ENCODE data around the gene GATC. TPM values are rescaled to one million over a fixed set of nuclear protein-coding genes. Genes with fewer than 3 reads are reported as not detected.

GATC gene
- total RNA-seq, 1 experiment from 2014 or later: 30.9 TPM

- Mint-ChIP-seq H3K27me3 (ENCODE audit: insufficient read depth, unreplicated experiment) (no peaks in the 10 kb centered on the region), H3K27ac (ENCODE audit: unreplicated experiment) (no peak overlapping the region), H3K4me1 (ENCODE audit: low read depth, unreplicated experiment) (no peaks in the 10 kb centered on the region), H3K9me3 (ENCODE audit: unreplicated experiment) (no peaks in the 10 kb centered on the region), H3K36me3 (ENCODE audit: insufficient read depth, unreplicated experiment) (peaks cover 86% of the 10 kb centered on the region), H3K4me3 (ENCODE audit: unreplicated experiment) (no peak overlapping the region)
- intact Hi-C loops (cut with micrococcal nuclease; ENCODE audit: unreplicated experiment): loop anchor here (1.0 to 5.0 kb wide), 4 partner anchors 26 to 141 kb away; partner anchors contain the start of gene COQ5
- BruUV-seq (replicated peaks): no TSS peak
- no peak for TF ChIP-seq CTCF (IDR thresholded peaks at IDR 0.05; ENCODE audit: insufficient read depth in 1 of 2, low read depth in 1 of 2, low read length in 1 of 2, severe bottlenecking in 1 of 2, unreplicated experiment in 1 of 2)
- DNase-seq: no peak
- no peaks in the 10 kb centered on the region for H3K9me3 ChIP-seq
- POLR2A ChIA-PET: no interaction called here
- peaks cover 8% of the 10 kb centered on the region; the same call in 1 of the 2 replicates for H3K4me1 ChIP-seq
- H3K27me3 ChIP-seq (replicated peaks; ENCODE audit: control insufficient read depth, insufficient read depth, low read length): no peaks in the 10 kb centered on the region
- no peak overlapping the region for H3K4me3 ChIP-seq (ENCODE audit: low read depth, low read length)
- CTCF ChIA-PET: interaction anchor here (0.7 to 2.2 kb wide), 2 partner anchors 12 to 548 kb away, joined by 4 to 6 read pairs; no protein-coding TSS in a partner anchor
- H3K36me3 ChIP-seq (ENCODE audit: control insufficient read depth, insufficient read depth, low read length): peaks cover 2% of the 10 kb centered on the region; the same call in 1 of the 2 replicates
These were observed 19.5 kb downstream of the GATC start for GRCh38 chr12:120465756-120466155.

- DNase-seq: peak; percentile 54 to 68
- no peaks in the 10 kb centered on the region for H3K9me3 ChIP-seq
- intact Hi-C loops (cut with micrococcal nuclease; ENCODE audit: unreplicated experiment): loop anchor here (1.0 to 5.0 kb wide), 4 partner anchors 27 to 142 kb away; partner anchors contain the start of gene COQ5
- H3K4me3 Mint-ChIP-seq (ENCODE audit: unreplicated experiment): no peak overlapping the region
- peaks cover 5% of the 10 kb centered on the region; the same call in 1 of the 2 replicates for H3K4me1 ChIP-seq
- no TSS peak for BruUV-seq (replicated peaks)
- no peak overlapping the region for H3K4me3 ChIP-seq (ENCODE audit: low read depth, low read length)
- peaks cover 2% of the 10 kb centered on the region; the same call in 1 of the 2 replicates for H3K36me3 ChIP-seq (ENCODE audit: control insufficient read depth, insufficient read depth, low read length)
- no peaks in the 10 kb centered on the region for H3K27me3 ChIP-seq (replicated peaks; ENCODE audit: control insufficient read depth, insufficient read depth, low read length)
- ChIA-PET POLR2A (interaction anchor here (0.5 to 1.0 kb wide), 3 partner anchors 10 to 175 kb away, joined by 3 to 6 read pairs (median 5); no protein-coding TSS in a partner anchor), CTCF (interaction anchor here (0.5 to 2.2 kb wide), 7 partner anchors 10 to 547 kb away, joined by 3 to 6 read pairs (median 4); partner anchors contain the start of gene DYNLL1)
- H3K4me1 Mint-ChIP-seq (ENCODE audit: low read depth, unreplicated experiment): no peaks in the 10 kb centered on the region
- no peaks in the 10 kb centered on the region for H3K9me3 Mint-ChIP-seq (ENCODE audit: unreplicated experiment)
- no peaks in the 10 kb centered on the region for H3K27me3 Mint-ChIP-seq (ENCODE audit: insufficient read depth, unreplicated experiment)
- peaks cover 76% of the 10 kb centered on the region for H3K36me3 Mint-ChIP-seq (ENCODE audit: insufficient read depth, unreplicated experiment)
- peak; percentile 56 to 66 for TF ChIP-seq CTCF (IDR thresholded peaks at IDR 0.05; ENCODE audit: insufficient read depth in 1 of 2, low read depth in 1 of 2, low read length in 1 of 2, severe bottlenecking in 1 of 2, unreplicated experiment in 1 of 2)
- H3K27ac Mint-ChIP-seq (ENCODE audit: unreplicated experiment): no peak overlapping the region
These were observed 20.5 kb downstream of the GATC start for GRCh38 chr12:120466560-120467315.

GRCh38 chr12:120467439-120467838, 21.2 kb downstream of the GATC start:
- intact Hi-C loops (cut with micrococcal nuclease; ENCODE audit: unreplicated experiment): loop anchor here (2.0 to 5.0 kb wide), 3 partner anchors 60 to 143 kb away; partner anchors contain the start of gene COQ5
- BruUV-seq (replicated peaks): no TSS peak
- no peak for DNase-seq
- no peaks in the 10 kb centered on the region for H3K9me3 ChIP-seq
- H3K4me1 ChIP-seq: peaks cover 5% of the 10 kb centered on the region; the same call in 1 of the 2 replicates
- Mint-ChIP-seq H3K36me3 (ENCODE audit: insufficient read depth, unreplicated experiment) (peaks cover 69% of the 10 kb centered on the region), H3K27me3 (ENCODE audit: insufficient read depth, unreplicated experiment) (no peaks in the 10 kb centered on the region), H3K9me3 (ENCODE audit: unreplicated experiment) (no peaks in the 10 kb centered on the region), H3K4me1 (ENCODE audit: low read depth, unreplicated experiment) (no peaks in the 10 kb centered on the region), H3K27ac (ENCODE audit: unreplicated experiment) (no peak overlapping the region), H3K4me3 (ENCODE audit: unreplicated experiment) (peak overlapping the region; percentile 85)
- POLR2A ChIA-PET: interaction anchor here (0.5 kb wide), 1 partner anchor 35 kb away, joined by 5 read pairs; no protein-coding TSS in a partner anchor
- H3K27me3 ChIP-seq (replicated peaks; ENCODE audit: control insufficient read depth, insufficient read depth, low read length): no peaks in the 10 kb centered on the region
- H3K4me3 ChIP-seq (ENCODE audit: low read depth, low read length): no peak overlapping the region
- CTCF ChIA-PET: interaction anchor here (0.5 to 2.2 kb wide), 7 partner anchors 10 to 266 kb away, joined by 3 to 6 read pairs (median 3); no protein-coding TSS in a partner anchor
- TF ChIP-seq CTCF (IDR thresholded peaks at IDR 0.05; ENCODE audit: insufficient read depth in 1 of 2, low read depth in 1 of 2, low read length in 1 of 2, severe bottlenecking in 1 of 2, unreplicated experiment in 1 of 2): no peak
- peaks cover 2% of the 10 kb centered on the region; the same call in 1 of the 2 replicates for H3K36me3 ChIP-seq (ENCODE audit: control insufficient read depth, insufficient read depth, low read length)

Measured in Caco-2 (cell line).